Loucy (cell line): Measurements from ENCODE around the gene AKT1S1.

Experiments
- CTCF ChIP-seq: fragments of 200-600 bp; sonication (generic); conservative IDR thresholded peaks from 2 replicates; pipeline ENCODE4 v1.5.1; 2014; ENCODE audit warnings: mild to moderate bottlenecking, antibody characterized with exemption, low read length
- EZH2phosphoT487 ChIP-seq: fragments of 200-600 bp; IDR thresholded peaks from 2 replicates; pipeline ENCODE4 v1.6.1; 2018; ENCODE audit warnings: antibody characterized with exemption, mild to moderate bottlenecking, moderate library complexity, borderline replicate concordance

GRCh38 chr19:49896863-49897621, 19.9 kb upstream of the AKT1S1 start, which contains the start of gene IL4I1:
- no peak for TF ChIP-seq CTCF
- no peak for TF ChIP-seq EZH2phosphoT487
